ENCODE measurements around the gene TMEM98.
"Not testable (repeated sequence)": the region's sequence is repeated elsewhere in the genome, so short reads cannot be mapped to it uniquely, and the experiment has no call there.

The TMEM98 gene

GRCh38 chr17:32944248-32945020 is 16.5 kb downstream of the TMEM98 start:
- TF ChIP-seq, protein P1, sequence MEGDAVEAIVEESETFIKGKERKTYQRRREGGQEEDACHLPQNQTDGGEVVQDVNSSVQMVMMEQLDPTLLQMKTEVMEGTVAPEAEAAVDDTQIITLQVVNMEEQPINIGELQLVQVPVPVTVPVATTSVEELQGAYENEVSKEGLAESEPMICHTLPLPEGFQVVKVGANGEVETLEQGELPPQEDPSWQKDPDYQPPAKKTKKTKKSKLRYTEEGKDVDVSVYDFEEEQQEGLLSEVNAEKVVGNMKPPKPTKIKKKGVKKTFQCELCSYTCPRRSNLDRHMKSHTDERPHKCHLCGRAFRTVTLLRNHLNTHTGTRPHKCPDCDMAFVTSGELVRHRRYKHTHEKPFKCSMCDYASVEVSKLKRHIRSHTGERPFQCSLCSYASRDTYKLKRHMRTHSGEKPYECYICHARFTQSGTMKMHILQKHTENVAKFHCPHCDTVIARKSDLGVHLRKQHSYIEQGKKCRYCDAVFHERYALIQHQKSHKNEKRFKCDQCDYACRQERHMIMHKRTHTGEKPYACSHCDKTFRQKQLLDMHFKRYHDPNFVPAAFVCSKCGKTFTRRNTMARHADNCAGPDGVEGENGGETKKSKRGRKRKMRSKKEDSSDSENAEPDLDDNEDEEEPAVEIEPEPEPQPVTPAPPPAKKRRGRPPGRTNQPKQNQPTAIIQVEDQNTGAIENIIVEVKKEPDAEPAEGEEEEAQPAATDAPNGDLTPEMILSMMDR (IDR thresholded peaks at IDR 0.05) = no peak
- no peak for TF ChIP-seq ZFX (IDR thresholded peaks at IDR 0.05; ENCODE audit: borderline replicate concordance)
- H3K27ac ChIP-seq = no peak overlapping the region

DNA sequence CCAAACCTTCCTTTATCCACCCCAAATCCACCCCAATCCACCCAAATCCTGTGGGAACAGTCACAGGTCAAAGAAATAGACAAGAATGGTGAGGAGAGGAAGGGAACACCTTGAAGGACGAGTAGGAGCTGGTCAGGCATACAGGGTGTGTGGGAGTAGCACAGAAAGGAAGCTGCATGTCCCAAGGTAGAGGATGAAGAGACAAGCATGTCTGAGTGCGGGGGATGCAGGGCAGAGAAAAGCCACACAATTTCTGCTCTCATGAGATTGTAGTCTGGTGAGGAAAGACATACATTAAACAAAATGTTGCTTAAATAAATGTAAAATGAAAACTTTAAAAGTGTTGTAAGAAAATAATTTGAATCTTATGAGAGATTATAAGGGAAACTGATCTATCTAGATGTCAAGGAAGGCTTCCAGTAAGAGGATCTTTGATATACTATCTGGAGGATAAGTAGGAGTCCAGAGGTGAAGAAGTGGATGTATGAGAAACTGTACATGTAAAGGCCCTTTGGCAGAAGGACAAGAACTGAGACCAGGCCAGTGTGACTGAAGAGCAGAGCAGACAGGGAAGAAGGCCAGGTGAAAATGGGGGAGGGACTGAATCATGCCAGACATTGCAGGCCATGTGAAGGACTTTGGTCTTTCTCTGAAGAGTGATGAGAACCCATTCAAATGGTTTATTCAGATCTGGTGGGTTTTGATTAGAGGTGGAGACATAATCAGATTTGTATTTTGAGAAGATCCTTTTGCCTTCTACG is 18.6 kb downstream of the TMEM98 start:
- no peak overlapping the region for H3K27ac ChIP-seq
- TF ChIP-seq ZFX (IDR thresholded peaks at IDR 0.05; ENCODE audit: borderline replicate concordance) = no peak
- TF ChIP-seq, protein P1 (IDR thresholded peaks at IDR 0.05) = no peak

DNA sequence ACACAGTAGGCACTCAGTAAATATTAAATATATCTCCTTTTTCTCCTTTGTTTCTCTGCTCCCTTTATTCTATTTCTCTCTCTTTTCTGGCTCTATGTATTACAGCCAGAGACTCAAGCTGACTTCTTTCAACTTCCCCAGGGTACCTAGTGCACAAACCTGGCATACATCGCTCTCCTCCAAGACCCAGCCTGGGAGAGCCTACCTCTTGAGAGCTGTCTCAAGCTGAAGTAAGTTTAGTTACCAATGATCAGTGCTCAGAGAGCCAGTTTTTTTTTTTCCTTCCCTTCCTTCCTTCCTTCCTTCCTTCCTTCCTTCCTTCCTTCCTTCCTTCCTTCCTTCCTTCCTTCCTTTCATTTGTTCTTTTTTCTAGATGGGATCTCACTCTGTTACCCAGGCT is 19.8 kb downstream of the TMEM98 start:
- H3K27ac ChIP-seq = no peak overlapping the region
- TF ChIP-seq, protein P1 (IDR thresholded peaks at IDR 0.05) = no peak
- TF ChIP-seq ZFX (IDR thresholded peaks at IDR 0.05; ENCODE audit: borderline replicate concordance) = no peak

DNA sequence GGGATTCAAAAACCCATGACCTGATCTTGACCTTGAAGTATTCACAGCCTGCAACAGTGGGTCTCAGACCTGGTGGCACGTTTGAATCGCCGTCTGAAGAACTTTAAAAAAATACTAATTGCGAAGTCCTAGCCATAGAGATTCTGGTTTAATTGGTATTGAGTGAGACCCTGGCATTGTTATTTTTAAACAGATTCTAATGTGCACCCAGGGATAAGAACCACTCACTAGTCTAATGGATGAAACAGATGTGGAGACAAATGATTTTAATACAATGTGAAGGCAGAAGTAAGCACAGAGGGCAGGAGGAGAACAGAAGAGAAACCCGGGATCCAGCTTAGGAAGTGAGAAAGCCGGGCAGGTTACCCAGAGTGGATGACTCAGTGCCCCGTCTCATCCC is 21.2 kb downstream of the TMEM98 start:
- H3K27ac ChIP-seq = no peak overlapping the region
- TF ChIP-seq ZFX (IDR thresholded peaks at IDR 0.05; ENCODE audit: borderline replicate concordance) = no peak
- TF ChIP-seq, protein P1 (IDR thresholded peaks at IDR 0.05) = no peak

DNA sequence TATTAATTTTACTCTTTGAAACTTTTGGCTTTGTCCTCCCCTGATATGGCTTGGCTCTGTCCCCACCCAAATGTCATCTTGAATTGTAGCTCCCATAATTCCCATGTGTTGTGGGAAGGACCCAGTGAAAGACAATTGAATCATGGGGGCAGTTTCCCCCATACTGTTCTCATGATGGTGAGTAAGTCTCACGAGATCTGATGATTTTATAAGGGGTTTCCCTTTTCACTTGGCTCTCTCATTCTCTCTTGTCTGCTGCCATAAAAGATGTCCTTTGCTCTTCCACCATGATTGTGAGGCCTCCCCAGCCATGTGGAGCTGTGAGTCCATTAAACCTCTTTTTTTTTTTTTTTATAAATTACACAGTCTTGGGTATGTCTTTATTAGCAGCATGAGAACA is 24.5 kb downstream of the TMEM98 start:
- H3K27ac ChIP-seq = not testable (repeated sequence)

DNA sequence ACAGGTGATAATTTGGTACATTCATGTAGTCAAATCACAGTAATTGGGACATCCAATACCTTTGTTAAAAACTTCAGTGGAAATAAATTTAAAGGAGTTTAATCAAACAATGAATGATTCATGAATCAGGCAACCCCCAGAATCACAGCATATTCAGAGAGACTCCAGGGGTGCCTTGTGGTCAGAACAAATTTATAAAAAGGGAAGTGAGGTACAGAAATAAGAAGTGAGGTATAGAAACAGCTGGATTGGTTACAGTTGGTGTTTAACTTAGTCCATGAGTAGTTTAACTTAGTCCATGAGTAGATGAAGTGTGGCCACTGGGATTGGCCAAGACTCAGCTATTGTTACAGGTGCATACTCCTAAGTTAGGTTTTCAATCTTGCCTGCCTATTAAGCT is 25.1 kb downstream of the TMEM98 start:
- TF ChIP-seq, protein P1 (IDR thresholded peaks at IDR 0.05) = no peak
- TF ChIP-seq ZFX (IDR thresholded peaks at IDR 0.05; ENCODE audit: borderline replicate concordance) = no peak
- no peak overlapping the region for H3K27ac ChIP-seq

DNA sequence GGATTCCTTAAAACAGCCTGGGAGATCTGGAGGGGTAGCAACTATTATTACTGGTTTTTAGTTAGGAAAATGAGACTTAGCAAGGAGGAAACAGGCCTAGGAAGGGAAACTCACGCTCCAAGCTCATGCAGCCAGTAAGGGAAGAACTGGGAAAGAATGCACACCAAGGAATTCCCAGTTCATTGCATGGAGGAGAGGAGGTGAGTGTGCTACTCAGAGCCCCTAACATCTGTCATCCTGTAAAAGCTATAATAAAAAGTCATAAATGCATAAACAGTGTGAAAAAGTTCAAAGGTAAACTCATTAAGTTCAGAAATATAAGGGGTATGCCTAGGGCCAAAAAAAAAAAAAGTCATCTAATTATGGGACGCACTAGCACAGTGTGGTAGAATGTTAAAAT is 25.9 kb downstream of the TMEM98 start:
- peak overlapping the region; percentile 21; the same call in 1 of the 2 replicates for H3K27ac ChIP-seq
- TF ChIP-seq ZFX (IDR thresholded peaks at IDR 0.05; ENCODE audit: borderline replicate concordance) = no peak
- TF ChIP-seq, protein P1 (IDR thresholded peaks at IDR 0.05) = no peak
